ENCODE results near the gene ADISSP.

The ADISSP gene

DNA sequence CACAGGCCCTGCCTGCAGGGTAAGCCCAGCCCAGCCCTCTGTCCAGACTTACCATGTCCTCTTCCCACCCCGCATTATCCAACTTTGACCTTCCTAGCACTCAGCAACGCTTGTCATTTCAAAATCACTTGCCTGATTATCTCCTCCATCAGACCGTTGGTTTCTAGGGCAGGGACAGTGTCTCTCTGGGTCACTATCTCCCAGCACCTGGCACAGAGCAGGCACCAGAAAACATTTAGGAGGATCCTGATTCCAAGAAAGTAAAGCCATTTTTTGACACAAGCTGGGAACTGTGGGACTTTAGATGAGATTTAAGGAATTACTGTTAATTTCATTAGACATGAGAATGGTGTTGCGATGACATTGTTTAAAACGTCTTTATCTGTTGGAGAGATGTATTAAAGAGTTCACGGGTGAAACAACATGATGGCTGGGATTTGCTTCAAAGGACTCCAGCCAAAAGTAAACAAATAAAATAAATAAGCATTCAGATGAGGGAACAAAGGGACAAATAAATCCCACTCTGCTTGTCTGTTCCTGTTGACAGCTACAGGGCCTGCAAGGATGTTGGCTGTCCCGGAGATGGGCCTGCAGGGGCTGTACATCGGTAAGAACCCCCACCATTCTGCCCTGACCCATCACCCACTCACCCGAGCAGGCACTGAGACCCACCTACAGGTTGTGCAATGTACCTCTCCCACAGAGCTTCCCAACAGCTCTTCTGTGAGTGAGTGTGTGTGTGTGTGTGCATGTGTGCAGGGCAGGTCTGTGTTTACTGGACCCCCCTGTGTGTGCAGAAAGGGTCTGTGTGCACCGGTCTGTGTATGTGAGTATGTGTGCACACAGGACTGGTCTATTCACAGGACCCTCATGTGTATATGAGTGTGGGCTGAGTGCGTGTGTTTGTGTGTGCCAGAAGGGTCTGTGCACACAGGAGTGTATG lies 29.2 kb downstream of the ADISSP start:
- DNase-seq (ENCODE audit: low read depth), result no peak

DNA sequence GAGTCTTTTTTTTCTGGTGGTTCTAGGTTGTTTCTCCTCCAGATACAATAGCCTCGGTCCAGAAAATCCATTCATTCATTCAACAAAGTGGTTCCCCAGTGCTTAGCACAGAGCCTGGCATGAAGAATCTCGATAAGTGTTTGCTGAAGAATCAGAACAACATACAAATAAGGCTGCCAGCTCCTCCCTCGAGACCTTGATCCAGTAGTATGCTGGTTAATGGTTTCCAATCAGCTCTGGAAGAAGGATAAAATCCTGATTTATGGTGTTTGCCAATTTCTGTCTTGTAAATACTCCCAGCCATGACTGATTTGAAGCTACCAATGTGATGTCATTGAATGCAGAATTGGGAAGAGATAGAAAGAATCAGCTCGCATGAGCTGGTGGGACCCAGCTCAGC lies 31.8 kb downstream of the ADISSP start:
- DNase-seq (ENCODE audit: low read depth), result no peak

DNA sequence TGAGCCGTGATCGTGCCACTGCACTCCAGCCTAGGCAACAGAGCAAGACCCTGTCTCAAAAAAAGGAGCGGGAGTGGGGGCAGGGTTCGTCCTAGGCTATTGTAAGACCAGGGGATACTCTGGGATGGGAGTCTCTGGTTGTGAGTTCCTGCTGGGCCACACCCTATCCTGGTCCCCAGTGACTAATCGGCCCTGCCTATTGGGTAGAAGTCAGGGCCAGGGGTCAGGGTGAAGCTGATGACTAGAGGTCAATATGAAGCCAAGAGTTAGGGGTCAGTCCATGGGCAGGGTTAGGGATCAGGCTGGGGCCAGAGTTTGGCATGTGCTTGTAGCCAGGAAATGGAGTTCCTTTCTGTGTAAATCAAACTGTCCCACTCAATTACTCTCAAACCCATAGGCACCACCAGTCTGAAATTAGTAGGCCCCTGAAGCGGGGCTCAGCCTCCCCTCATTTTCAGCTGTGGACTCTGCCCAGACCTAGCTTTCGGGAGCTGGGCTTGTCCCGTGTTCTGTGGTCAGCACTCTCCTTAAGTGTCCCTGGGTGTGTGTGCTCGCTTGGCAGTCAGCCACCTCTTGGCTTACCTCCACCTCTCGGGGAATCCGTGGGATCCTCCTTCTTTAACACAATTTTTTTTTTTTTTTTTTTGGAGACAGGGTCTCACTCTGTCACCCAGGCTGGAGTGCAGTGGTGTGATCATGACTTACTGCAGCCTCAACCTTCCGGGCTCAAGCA lies 33.3 kb downstream of the ADISSP start:
- no peak for DNase-seq (ENCODE audit: low read depth)

DNA sequence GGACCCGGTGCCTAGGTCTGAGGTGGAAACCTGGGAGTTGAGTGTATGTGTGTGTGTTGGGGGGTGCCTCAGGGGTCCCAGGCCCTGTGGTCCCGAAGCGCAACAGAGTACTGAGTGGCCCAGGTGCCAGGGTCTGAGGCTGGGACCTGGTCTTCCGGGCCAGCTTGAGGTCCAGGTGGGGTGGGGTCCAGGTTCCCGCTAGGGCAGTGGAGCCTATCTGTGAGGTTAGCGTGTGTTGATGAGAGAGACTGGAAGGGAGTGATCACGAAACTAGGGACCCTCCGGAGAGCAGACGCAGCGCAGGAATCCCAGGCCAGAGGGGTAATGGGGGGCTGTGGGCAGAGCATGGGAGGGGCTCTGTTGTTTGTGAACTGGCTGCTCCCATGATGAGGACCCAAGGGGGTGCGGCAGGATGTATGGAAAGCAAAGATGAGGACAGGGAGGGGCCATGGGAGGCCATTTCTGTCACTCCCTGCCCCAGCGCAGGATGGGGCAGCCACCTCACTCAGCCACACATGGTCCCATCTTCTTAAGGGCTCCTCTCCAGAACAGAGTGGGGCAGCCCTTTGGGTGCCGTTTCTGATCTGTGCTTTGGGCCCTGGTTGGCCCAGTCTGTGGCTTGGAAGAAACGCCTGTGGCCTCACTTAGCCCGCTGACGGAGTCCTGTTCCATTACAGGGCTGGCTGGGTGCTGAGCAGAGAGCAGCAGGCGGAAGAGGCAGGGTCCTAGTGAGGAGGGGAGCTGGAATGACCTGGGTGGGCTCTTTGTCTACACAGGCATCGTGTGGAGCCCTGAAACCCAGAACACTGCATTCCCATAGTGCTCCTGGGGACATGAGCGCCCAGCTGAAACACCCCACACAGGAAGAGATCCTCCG lies 34.2 kb downstream of the ADISSP start:
- no peak for DNase-seq (ENCODE audit: low read depth)

DNA sequence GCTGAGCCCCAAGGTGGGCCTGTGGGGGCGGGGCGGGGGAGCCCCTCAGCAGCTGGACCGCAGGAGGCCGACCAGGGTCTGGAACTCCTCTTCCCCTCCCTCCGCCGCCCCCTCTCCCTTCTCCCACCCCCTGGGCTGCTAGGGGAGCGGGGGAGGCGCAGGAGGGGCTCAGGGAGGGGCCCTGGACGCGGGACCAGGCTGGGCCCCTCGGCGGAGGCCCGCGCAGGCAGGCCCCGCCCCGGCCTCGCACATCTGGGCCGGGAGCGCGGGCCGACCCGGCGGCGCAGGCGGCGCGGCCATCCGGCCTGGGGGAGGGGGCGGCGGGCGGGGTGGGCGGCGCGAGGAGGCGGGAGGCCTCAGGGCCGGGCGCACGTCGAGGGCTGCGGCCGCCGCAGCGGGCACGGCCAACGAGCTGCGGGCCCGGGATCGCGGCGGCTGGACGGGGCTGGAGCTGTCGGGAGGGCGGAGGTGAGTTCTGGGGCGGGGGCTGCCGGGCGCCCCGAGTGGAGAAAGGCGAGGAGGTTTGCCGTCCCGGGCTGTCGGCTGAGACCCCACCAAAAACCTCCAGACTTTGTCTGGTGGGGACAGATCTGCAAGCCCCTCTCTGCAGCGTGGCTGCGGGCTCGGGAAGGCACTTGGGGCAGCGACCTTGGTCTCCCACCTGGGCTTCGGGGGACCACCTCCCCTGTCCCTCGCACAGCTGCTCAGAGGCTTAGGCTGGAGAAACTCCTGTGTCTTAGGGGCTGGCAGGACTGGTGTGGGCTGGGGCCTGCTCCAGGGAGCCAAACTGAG lies 35.0 kb downstream of the ADISSP start, which contains the start of gene HSPA12B:
Gene HSPA12B, plus strand, starts transcription at position 359 of the 792 bp plus-strand sequence. CDS start 5,990 bp downstream, outside the sequence.
- DNase-seq (ENCODE audit: low read depth), result no peak

DNA sequence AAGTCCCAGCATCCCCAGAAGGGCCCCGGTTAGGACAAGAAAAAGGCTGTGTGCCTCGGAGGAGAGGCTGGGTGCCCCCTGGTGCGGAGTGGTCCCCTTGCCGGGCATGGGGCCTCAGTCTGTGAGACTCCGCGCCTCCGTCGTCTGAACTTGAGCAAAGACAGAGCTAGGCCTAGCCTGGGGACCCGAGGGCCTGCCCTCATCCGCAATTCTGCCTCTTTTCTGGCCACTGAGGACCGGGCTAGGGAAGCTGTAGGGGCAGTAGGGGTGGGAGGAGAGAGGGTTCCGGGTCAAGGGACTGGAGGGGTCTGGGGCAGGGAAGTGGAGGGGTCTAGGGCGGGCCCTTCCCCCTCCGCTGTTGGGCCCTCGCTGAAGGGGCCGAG lies 35.6 kb downstream of the ADISSP start:
- no peak for DNase-seq (ENCODE audit: low read depth)

DNA sequence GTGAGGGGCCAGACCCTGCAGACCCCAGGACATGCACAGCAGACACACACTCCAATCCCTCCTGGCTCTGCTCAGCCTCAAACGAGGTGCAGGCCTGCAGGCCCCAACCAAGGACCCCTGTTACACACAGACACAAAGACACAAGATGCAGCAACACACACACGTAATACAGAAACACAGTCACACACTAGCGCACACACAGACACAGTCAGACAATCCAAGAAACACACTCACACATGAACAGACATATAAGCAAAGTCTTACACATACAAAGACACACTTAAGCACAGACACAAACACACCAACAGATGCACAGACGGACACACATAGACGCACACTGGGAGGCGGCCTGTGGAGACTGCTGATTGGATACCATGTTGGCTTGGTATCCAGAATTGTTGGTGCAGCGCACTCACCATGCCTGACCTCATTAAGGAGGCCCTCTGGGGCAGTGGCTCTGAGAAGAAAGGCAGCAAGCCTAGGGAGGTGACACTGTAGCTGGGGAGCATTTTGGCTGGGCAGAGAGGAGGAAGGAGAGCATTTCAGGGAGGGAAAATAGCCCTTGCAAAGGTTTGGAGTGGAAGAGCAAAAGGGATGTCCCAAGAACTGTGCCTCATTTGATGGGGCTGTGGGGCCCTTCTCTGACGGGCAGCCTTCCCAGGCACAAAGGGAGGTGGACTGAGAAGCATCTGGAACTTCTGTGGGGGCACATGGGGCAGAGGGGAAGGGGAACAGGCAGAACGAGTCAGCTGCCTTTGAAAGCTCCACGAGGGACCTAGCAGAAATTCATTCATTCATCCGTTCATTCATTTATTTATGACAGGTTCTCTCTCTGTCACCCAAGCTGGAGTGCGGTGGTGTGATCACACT lies 36.5 kb downstream of the ADISSP start:
- no peak for DNase-seq (ENCODE audit: low read depth)

DNA sequence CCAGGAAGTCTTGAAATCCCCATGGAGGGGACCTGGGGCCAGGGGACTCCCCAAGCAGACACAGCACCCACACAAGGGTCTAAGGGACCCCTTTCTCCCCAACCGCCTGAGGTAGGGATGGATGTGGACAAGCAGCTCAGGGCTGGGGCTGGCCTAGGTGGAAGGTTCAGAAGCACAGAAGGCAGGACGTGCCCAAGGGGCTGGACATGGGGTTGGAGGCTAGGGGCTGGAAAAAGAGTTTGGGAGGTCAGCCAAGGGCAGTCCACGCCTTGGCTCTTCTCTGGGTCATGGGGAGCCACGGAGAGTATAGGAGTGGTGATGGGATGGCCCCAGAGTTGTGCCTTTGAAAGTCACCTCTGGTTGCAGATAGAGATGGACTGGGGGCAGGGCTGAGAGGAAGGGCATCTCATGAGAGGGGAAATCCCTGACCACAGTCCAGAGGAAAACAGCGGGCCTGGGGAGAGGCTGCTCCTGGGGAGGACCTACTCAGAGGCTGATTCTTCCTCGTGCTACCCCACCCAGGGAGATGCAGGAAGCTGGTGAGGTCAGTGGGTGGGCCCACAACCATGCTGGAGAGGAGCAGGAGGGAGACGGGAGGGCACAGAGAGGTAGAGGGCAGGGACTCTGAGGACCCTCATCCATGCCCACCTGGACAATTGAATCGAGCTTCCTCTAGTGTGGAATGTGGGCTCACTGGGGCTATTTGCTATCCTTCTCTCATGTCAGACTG lies 37.6 kb downstream of the ADISSP start:
- DNase-seq (ENCODE audit: low read depth), result no peak

DNA sequence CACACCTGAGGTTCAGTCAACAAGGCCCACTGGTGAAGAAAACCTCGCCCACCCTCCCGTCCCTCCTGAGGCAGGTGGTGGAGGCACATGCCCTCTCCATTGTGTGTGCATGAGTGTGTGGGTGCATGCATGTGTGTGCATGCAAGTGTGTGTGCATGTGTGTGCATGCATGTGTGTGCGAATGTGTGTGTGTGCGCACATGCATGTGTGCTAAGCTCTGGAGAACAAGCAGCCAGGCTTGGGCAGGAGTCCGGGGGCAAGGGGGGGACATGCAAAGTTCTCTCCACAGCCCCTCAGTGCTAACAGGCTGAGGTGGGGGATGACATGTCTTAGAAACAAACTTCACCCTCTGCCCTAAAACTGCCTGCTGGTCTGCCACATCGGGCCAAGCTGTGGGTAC lies 38.2 kb downstream of the ADISSP start:
- DNase-seq (ENCODE audit: low read depth), result no peak

DNA sequence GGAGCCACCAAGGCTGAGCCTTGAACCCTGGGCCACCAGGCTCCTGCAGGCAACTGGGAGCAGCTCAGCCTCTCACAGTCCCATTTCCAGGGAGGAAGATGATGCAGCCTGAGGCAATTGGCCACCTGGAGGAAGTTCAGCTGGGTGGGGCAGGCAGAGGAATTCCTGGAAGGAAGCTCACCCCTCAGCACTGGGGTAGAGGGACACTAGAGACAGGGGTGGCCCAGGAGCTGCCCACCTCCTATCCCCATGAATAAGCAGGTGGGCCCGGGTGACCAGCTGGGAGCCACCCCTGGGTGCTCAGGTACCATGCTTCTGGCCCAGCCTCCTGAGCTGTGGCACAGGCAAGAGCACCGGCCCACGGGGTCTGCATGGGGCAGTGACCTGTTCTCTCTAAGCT lies 38.7 kb downstream of the ADISSP start:
- no peak for DNase-seq (ENCODE audit: low read depth)

DNA sequence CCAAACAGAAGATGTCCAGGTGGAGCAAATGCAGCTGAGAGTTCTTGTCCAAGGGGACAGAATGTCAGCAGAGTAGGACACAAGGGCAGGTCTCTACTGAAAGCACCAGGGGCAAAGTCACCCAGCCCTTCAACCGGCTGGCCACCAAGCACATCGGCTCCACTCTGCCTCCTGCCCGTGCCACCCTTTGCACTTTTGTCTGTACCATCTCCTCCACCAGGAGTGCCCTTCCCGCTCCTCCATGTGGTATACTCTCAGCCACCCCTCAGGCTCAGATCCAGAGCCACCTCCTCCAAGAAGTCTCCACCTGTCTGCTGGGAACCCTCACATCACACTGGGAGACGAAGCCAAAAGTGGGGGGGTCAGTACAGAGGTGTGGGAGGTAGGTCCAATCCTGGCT lies 39.2 kb downstream of the ADISSP start:
- no peak for DNase-seq (ENCODE audit: low read depth)

DNA sequence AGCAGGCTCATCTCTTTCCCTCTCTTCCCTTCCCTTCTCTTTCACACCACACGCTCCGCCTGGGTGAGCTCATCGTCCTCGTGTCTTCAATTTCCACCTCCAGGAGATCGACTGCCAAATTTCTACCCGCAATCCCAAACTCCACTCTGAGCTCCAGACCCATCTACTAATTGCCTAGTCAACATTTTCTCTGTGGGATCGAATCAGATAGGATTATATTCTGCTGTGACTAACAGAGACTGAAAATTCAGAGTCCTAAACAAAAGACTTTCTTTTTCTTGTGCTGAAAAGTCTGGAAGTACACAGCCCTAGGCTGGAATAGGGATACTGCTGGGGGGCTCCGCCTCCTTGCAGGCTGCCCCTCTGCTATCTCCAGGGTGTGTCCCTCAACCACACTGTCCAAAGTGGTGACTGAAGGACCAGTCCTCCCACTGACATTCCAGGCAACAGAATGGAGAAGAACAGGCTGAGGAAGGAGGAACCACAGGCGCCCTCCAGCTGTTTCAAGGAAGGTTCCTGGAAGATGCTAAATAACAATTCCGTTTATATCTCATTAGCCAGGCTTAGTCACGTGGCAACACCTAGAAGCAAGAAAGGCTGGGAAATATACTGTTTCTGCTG lies 40.0 kb downstream of the ADISSP start:
- DNase-seq (ENCODE audit: low read depth), result no peak

DNA sequence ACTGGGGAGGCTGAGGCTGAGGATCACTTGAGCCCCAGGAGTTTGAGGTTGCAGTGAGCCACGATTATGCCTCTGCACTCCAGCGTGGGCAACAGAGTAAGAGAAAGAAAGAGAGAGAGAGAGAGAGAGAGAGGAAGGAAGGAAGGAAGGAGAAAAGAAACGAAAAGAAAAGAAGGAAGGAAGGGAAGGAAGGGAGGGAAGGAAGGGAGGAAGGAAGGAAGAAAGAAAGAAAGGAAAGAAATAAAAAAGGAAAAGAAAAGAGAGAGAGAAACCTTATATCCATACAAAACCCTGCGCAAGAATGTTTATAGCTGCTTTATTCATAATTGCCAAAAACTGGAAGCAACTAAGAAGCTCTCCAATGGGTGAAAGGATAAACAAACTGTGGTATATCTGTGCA lies 43.2 kb downstream of the ADISSP start:
- DNase-seq (ENCODE audit: low read depth), result no peak

DNA sequence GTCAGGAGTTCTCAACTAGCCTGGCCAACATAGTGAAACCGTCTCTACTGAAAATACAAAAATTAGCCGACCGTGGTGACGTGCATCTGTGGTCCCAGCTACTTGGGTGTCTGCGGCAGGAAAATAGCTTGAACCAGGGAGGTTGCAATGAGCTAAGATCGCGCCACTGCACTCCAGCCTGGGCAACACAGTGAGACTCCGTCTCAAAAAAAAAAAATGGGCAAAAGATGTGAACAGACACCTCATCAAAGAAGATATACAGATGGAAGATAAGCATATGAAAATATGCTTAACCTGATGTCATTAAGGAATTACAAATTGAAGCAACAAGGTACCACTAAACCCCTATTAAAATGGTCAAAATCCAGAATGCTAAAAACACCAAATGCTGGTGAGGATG lies 44.3 kb downstream of the ADISSP start:
- no peak for DNase-seq (ENCODE audit: low read depth)

DNA sequence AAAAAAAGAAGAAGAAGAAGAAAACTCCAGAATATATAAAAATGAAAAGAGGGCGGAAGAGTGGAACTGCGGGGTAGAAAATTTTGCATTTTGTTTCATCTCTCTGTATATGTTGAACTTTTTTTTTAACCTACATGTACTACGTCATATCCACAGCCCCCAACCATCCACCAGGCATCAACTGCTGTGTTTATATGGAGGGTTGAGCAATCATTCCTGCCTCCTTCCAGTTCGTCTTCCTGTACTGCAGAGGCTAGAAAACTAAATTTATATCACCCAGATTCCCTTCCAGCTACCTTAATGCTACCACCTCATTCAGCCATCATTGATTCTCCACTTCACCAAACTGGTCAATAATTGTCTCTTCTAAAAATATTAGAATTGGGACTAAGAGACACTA lies 45.6 kb downstream of the ADISSP start:
- no peak for DNase-seq (ENCODE audit: low read depth)

DNA sequence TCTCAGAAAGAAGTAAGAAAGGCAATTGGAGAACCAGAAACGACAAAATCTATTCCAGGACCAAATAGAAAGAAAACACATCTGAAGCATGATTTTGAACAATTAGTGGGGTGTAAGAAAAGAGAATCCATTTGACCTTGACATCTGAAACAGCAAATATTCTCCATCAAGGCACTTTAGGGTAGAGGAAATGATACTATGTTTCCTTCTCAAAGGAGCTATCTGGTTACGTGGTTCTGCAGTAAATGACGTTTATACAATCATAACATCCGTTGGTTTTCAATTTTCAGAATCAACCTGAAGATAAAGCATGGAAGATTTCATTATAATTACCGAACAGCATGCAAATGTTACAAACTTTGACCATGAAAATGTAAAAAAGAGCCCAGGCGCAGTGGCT lies 46.9 kb downstream of the ADISSP start:
- DNase-seq (ENCODE audit: low read depth), result no peak

DNA sequence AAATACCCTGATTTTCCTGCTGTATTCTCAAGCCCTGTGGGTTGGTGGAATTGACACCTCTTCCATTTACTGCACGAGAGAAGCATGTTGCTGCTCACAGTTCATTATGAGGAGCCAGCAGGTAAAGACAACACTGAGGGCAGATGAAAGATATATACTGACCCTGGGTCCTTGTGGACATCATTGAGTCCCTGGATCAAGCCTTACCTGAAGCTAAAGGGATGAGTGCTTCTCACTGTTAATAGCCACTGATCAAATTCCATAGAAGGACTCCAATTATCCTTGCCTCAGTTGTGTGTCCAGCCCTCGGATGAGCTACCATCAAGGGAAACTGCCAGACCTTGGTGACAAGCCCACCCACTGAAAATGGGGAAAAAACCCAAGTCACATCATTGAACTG lies 47.5 kb downstream of the ADISSP start:
- no peak for DNase-seq (ENCODE audit: low read depth)

DNA sequence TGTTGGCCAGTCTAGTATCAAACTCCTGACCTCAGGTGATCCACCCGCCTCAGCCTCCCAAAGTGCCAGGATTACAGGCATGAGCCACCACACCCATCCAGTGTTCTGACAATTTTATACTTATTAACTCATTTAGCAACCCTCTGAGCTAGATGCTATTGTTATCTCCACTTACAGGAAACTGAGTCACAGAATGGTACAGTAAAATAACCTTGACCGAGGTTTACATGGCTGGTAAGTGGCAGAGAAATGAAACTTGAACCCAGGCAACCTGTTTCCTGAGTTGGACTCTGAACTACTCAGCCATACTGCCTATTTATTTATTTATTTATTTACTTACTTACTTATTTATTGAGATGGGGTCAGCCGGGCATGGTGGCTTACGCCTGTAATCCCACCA lies 48.5 kb downstream of the ADISSP start:
- no peak for DNase-seq (ENCODE audit: low read depth)

DNA sequence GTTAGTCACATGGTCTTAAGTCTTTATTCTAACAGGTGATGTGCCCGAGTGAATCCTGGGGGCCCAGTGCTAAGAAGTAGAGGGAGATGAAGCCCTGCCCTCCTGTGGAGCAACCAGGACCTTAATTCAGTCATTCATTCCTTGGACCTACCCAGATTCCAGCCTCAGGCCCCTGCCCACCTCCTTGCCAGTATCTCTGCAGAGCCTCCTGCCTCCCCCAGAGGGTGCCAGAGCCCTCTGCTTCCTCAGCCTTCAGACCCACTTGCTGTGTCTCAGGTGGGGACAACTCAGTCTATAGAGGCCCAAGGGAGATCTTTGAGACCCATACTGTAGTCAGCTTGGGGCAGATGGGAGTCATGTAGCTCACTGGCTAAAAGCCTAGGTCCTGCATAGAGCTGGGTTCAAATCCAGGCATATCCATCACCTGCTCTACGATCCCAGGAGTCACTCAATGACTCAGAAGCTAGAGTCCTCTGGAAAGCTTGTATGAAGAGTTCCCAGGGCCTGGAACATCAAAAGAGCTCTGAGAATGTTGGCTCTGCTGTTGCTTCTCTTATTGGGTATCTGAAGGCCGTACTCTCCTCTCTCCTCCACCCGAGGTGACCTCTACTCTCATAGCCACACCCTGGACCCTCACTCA lies 51.2 kb downstream of the ADISSP start:
- peak; percentile 22 for DNase-seq (ENCODE audit: low read depth)

Measured in HS-27A (cell line).